ENCODE measurements around the gene ZNF793.

DNA sequence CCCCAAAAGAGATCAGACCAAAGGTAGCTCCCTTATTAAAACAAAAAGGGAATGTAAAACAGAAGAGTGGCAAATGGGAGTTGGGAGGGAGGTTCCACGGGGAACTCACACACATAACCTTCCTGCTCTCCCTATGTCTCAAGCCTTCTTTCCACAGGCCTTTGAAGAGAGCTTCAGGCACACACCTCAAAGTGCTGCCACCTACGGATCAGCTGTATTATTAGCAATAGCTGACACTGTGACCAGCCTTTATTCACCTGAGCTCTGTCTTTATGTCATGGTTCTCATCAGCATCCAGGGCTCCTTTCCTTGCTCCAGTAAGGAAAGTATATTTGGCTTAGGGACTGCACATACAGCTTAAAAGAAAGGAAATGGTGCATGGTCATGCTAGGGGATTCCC is 76.6 kb downstream of the ZNF793 start:
- no peak for TF ChIP-seq PATZ1 (tag by site-specific recombination; IDR thresholded peaks at IDR 0.05)
- TF ChIP-seq, protein P1, sequence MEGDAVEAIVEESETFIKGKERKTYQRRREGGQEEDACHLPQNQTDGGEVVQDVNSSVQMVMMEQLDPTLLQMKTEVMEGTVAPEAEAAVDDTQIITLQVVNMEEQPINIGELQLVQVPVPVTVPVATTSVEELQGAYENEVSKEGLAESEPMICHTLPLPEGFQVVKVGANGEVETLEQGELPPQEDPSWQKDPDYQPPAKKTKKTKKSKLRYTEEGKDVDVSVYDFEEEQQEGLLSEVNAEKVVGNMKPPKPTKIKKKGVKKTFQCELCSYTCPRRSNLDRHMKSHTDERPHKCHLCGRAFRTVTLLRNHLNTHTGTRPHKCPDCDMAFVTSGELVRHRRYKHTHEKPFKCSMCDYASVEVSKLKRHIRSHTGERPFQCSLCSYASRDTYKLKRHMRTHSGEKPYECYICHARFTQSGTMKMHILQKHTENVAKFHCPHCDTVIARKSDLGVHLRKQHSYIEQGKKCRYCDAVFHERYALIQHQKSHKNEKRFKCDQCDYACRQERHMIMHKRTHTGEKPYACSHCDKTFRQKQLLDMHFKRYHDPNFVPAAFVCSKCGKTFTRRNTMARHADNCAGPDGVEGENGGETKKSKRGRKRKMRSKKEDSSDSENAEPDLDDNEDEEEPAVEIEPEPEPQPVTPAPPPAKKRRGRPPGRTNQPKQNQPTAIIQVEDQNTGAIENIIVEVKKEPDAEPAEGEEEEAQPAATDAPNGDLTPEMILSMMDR (tag by site-specific recombination; IDR thresholded peaks at IDR 0.05): no peak
- no peak for TF ChIP-seq YY1 (tag by site-specific recombination; IDR thresholded peaks at IDR 0.05)
- no peak for TF ChIP-seq ZNF184 (tag by site-specific recombination; IDR thresholded peaks at IDR 0.05)
- TF ChIP-seq ZNF600 (tag by site-specific recombination; IDR thresholded peaks at IDR 0.05): no peak
- TF ChIP-seq OVOL3 (tag by site-specific recombination; IDR thresholded peaks at IDR 0.05): no peak
- TF ChIP-seq ZNF24 (tag by site-specific recombination; IDR thresholded peaks at IDR 0.05): no peak
- no peak for TF ChIP-seq ZNF335 (tag by site-specific recombination; conservative IDR thresholded peaks at IDR 0.05)
- TF ChIP-seq, protein P2, sequence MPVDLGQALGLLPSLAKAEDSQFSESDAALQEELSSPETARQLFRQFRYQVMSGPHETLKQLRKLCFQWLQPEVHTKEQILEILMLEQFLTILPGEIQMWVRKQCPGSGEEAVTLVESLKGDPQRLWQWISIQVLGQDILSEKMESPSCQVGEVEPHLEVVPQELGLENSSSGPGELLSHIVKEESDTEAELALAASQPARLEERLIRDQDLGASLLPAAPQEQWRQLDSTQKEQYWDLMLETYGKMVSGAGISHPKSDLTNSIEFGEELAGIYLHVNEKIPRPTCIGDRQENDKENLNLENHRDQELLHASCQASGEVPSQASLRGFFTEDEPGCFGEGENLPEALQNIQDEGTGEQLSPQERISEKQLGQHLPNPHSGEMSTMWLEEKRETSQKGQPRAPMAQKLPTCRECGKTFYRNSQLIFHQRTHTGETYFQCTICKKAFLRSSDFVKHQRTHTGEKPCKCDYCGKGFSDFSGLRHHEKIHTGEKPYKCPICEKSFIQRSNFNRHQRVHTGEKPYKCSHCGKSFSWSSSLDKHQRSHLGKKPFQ (tag by site-specific recombination; IDR thresholded peaks at IDR 0.05): no peak
- no peak for TF ChIP-seq ZNF501 (tag by site-specific recombination; IDR thresholded peaks at IDR 0.05)
